MV-4-11 (cell line): ENCODE data around the gene LRRC72.

Experiments used
- DNase-seq: peaks from one replicate; lab custom pipeline; 2025; lab: John Stamatoyannopoulos, UW

Gene LRRC72

GRCh38 chr7:16630654-16631053 lies 104.0 kb downstream of the LRRC72 start:
- no peak for DNase-seq
